Inflammatory macrophage treated with lipopolysaccharide for 4 hours (primary cell): ENCODE data around the gene NECAB2.

ENCODE experiments used
- DNase-seq: peaks from one replicate; pipeline ENCODE4 v3.0.0-alpha.2; 2020

NECAB2 gene

GRCh38 chr16:84047626-84048025 is 79.6 kb downstream of the NECAB2 start:
- no peak for DNase-seq

- DNase-seq, result no peak
Measured at GRCh38 chr16:84048270-84048669, 80.2 kb downstream of the NECAB2 start.

GRCh38 chr16:84048871-84049270 is 80.8 kb downstream of the NECAB2 start:
- DNase-seq, result no peak

- DNase-seq, result no peak
Measured at GRCh38 chr16:84049403-84050060, 81.5 kb downstream of the NECAB2 start.

GRCh38 chr16:84050316-84050715 is 82.3 kb downstream of the NECAB2 start:
- no peak for DNase-seq

- DNase-seq, result no peak
Measured at GRCh38 chr16:84052071-84052622, 84.1 kb downstream of the NECAB2 start.
